ENCODE results near the gene MAGIX. TPM values are rescaled to one million over a fixed set of nuclear protein-coding genes. Genes with fewer than 3 reads are reported as not detected.

Gene MAGIX
- total RNA-seq, 6 donors from 2014 or later: 7.3 to 16.3 (median 12.9) TPM

DNA sequence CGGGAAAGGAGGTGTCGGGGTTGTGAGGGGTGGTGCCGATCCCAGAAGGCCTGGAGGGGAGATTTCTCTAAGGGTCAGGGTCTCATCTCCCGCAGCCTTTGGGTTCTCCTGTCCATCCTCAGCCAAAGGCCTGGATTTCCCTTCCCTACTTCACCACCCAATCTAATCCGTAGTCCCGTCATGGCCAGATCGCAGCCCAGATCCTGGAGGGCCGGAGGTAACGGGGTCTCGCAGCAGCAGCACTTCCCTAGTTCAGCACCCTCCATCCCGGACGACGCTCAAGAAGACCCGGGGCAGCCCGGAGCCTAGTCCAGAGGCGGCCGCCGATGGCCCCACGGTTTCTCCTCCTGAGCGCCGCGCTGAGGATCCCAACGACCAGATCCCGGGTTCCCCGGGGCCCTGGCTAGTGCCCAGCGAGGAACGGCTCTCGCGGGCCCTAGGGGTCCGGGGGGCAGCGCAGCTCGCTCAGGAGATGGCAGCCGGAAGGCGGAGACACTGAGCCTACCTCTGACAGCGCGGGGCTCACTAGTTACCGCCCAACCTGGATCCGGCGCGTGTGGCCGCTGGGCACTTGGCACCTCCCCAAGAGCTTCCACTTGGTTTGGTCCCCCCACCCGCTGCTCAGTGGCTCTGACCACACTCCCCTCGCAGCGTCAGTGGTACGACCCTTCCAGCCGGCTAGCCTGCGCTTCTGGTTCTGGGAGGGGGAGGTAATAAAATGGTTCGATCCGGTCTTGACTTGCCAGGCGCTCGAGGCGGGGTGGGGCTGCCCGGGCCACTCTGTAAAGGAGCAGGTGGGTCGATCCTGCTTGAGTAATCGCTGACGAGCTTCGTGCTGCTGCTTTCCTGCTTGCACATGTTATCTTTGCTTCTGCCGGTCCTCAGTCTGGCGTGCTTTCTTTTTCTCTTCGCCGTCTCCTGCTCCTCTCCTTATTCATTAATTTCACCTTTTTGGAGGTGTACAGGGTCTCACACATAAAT, 3.6 kb downstream of the MAGIX start:
- peaks cover 6 to 26% (median 8%) of the 10 kb centered on the region in 4 donors for H3K4me1 ChIP-seq
- peaks cover 0 to 5% (median 0%) of the 10 kb centered on the region in 4 donors for H3K27me3 ChIP-seq
- TF ChIP-seq POLR2A (IDR thresholded peaks at IDR 0.05): no peak
- no peak for TF ChIP-seq EP300 (IDR thresholded peaks at IDR 0.05)
- peak; percentile 47 to 56 for TF ChIP-seq POLR2AphosphoS5 (IDR thresholded peaks at IDR 0.05)
- peak in 3 of 6 experiments; percentile 18 to 34 (median 26) for TF ChIP-seq CTCF (IDR thresholded peaks at IDR 0.05)
- 22 to 48% methylated on average over 11 to 54 of the region's 61 CpGs for WGBS, 2 donors
- ATAC-seq (ENCODE audit: low FRiP score in 2 of 2) (peak; percentile 19 to 67), DNase-seq (peak; percentile 84 to 89)
- H3K4me3 ChIP-seq: peak overlapping the region in 3 of 4 donors; percentile 27 to 45 (median 44)
- no peaks in the 10 kb centered on the region for H3K36me3 ChIP-seq
- H3K9me3 ChIP-seq: no peaks in the 10 kb centered on the region
- H3K27ac ChIP-seq: peak overlapping the region; percentile 88 to 93 (median 90)

DNA sequence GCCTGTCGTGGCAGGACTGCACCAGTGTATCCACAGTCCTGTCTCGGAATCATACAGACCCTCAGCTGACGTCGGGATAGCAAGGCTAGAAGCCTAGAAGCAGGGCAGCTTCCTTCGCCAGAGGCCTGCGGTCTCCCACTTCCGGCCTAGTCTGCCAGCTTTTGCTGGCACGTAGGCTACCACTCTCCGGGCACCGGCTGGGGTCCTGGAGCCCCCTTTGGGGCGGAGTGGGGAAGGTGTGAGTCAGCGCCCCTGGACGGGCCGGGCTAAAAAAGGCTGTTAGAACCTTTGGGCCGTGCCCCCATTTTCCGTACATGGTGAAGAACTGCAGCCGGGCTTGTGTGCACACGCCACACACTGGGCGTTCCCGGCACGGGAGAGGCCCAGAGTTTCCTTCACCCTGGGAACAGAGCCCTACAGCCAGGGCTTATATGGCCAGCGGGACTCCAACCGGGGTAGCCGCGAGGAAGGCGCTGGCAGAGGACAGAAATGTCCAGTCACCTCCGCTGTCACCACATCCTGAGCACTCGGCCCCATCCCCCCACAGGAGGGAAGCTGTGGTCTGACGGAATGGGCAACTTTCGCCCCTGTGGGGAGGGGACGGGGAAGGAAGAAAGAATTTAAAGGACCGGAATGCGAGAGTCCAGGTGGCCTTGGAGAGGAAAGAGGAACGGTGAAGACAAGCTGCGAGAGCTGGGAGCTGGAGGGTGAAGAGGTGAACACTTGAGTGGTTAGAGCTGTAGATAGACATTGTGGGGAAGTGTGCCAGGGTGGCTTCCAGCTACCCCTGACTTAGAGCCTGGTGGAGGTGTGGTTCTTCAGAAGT, 4.6 kb downstream of the MAGIX start:
- H3K4me3 ChIP-seq: peak overlapping the region in 3 of 4 donors; percentile 27 to 45 (median 44)
- H3K4me1 ChIP-seq: peaks cover 6 to 26% (median 8%) of the 10 kb centered on the region in 4 donors
- peak; percentile 54 to 63 for TF ChIP-seq POLR2AphosphoS5 (IDR thresholded peaks at IDR 0.05)
- peak in 2 of 4 donors; percentile 23 to 59 for TF ChIP-seq POLR2A (IDR thresholded peaks at IDR 0.05)
- no peak for TF ChIP-seq EP300 (IDR thresholded peaks at IDR 0.05)
- no peak for TF ChIP-seq CTCF (IDR thresholded peaks at IDR 0.05)
- peaks cover 0 to 5% (median 0%) of the 10 kb centered on the region in 4 donors for H3K27me3 ChIP-seq
- DNase-seq: peak; percentile 71 to 83
- H3K27ac ChIP-seq: peak overlapping the region; percentile 88 to 93 (median 90)
- peak; percentile 59 to 71 for ATAC-seq (ENCODE audit: low FRiP score in 2 of 2)
- H3K9me3 ChIP-seq: peaks cover 0 to 5% (median 0%) of the 10 kb centered on the region in 4 donors
- 0 to 47% methylated on average over 14 to 35 of the region's 35 CpGs for WGBS, 2 donors
- no peaks in the 10 kb centered on the region for H3K36me3 ChIP-seq

- peaks cover 0 to 5% (median 0%) of the 10 kb centered on the region in 4 donors for H3K9me3 ChIP-seq
- H3K27me3 ChIP-seq: peaks cover 0 to 5% (median 0%) of the 10 kb centered on the region in 4 donors
- no peak for ATAC-seq (ENCODE audit: low FRiP score in 2 of 2)
- DNase-seq: no peak
- peaks cover 6 to 26% (median 8%) of the 10 kb centered on the region in 4 donors for H3K4me1 ChIP-seq
- peak overlapping the region; percentile 88 to 93 (median 90) for H3K27ac ChIP-seq
- TF ChIP-seq POLR2AphosphoS5 (IDR thresholded peaks at IDR 0.05): no peak
- no peak for TF ChIP-seq EP300 (IDR thresholded peaks at IDR 0.05)
- TF ChIP-seq POLR2A (IDR thresholded peaks at IDR 0.05): no peak
- TF ChIP-seq CTCF (IDR thresholded peaks at IDR 0.05): no peak
- peak overlapping the region in 3 of 4 donors; percentile 27 to 45 (median 44) for H3K4me3 ChIP-seq
- WGBS, 2 donors: 62 to 64% methylated on average over 3 of the region's 3 CpGs
- H3K36me3 ChIP-seq: no peaks in the 10 kb centered on the region
Measured at GRCh38 chrX:49167740-49168108, 5.2 kb downstream of the MAGIX start.

- Histone ChIP-seq H3K9me3 (peaks cover 0 to 5% (median 0%) of the 10 kb centered on the region in 4 donors), H3K27ac (peak within 1 kb of the TSS; percentile 82 to 93 (median 89)), H3K4me3 (peak within 1 kb of the TSS; percentile 38 to 75 (median 58)), H3K27me3 (no peaks in the 10 kb centered on the region), H3K36me3 (peaks cover 0 to 28% (median 9%) of the 10 kb centered on the region in 4 donors), H3K4me1 (peaks cover 9 to 15% (median 13%) of the 10 kb centered on the region in 4 donors)
- ATAC-seq (ENCODE audit: low FRiP score in 2 of 2): peak; percentile 34 to 79
- DNase-seq: peak; percentile 67 to 89
- WGBS, 2 donors: 0 to 29% methylated on average over 5 to 34 of the region's 46 CpGs
- TF ChIP-seq POLR2A (IDR thresholded peaks at IDR 0.05) (peak in 1 of 4 donors; percentile 55), CTCF (IDR thresholded peaks at IDR 0.05) (no peak), EP300 (IDR thresholded peaks at IDR 0.05) (no peak), POLR2AphosphoS5 (IDR thresholded peaks at IDR 0.05) (peak; percentile 57 to 58)
Measured at GRCh38 chrX:49171752-49172279, 9.3 kb downstream of the MAGIX start, which contains the start of gene PLP2. TSS of gene PLP2 (plus strand) at chrX:49171898. CDS start at chrX:49172001, 103 bp downstream.

Measured in upper lobe of left lung (tissue), 6 donors.